Hematopoietic multipotent progenitor cell (in vitro differentiated cells): ENCODE data around the gene FBXO34. TPM values are rescaled to one million over a fixed set of nuclear protein-coding genes. Genes with fewer than 3 reads are reported as not detected.
"Not testable (repeated sequence)": the region's sequence is repeated elsewhere in the genome, so short reads cannot be mapped to it uniquely, and the experiment has no call there.

Experiments
- DNase-seq, 3 donors: peaks; one replicate each; pipeline ENCODE4 v3.0.0-alpha.2; 2011 to 2015; ENCODE audit warnings: low read depth in 2 of 3, low spot score in 2 of 3
- total RNA-seq: library from RNA; depleted of rRNA; stranded (reverse); fragments of >200 nt; gene quantifications from one replicate; pipeline ENCODE4 v1.2.3, GENCODE V29; 2012

The FBXO34 gene
- total RNA-seq, 1 donor, result 19.4 TPM

DNA sequence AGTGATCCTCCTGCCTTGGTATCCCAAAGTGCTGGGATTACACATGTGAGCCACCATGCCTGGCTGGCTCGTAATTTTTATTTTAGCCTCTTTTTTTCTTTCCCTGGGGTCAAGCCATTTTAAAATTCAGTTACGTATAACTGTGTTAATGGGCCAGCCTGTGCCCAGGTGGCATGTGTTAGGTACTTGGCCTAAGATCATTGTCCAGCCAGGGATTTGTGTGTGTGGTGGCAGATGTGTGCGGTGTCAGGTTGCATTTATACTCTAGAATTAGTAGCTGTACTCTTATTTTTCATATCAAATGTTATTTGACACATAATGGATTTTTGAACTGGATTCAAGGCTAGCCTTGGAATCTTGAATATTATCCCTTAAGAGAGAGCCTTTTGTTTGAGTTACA, 69.3 kb downstream of the FBXO34 start:
- no peak for DNase-seq

DNA sequence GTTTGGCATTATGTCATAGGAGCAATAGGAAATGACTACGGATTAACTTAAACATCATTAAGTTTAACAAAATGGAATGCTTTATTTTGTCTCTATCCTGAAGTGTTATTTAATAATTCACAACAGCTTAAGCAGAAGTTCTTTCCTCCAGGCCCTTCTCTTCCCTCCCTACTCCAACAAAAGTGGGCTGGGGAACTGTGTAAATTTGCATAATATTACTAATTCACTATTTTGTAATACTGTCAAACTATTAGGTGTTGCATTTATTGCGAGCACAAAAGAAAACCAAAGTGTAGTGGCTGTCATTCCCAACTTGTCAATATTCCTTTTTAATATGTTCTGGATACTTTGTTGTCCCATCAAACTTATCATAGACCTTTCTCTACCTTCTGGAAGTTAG, 70.6 kb downstream of the FBXO34 start:
- DNase-seq, result no peak

DNA sequence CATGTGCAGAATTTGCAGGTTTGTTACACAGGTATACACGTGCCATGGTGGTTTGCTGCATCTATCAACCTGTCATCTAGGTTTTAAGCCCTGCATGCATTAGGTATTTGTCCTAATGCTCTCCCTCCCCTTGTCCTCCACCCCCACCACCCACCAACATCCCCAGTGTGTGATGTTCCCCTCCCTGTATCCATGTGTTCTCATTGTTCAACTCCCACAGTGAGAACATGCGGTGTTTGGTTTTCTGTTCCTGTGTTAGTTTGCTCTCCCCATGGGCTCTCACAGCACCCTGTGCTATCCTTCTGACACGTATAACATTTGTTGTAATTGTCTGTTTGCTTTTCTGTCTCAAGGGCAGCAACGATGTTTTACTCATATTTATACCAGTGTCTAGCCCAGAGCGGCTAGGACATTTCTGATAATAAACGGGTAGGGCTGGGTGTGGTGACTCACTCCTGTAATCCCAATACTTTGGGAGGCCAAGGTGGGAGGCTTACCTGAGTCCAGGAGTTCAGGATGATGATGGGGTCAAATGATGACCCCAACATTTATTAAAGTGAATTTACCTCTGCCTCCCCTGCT, 73.5 kb downstream of the FBXO34 start:
- DNase-seq, result not testable (repeated sequence)

- DNase-seq, result no peak
Measured at GRCh38 chr14:55347040-55347439, 75.8 kb downstream of the FBXO34 start.

- DNase-seq, result no peak
Measured at GRCh38 chr14:55347748-55348147, 76.5 kb downstream of the FBXO34 start.

DNA sequence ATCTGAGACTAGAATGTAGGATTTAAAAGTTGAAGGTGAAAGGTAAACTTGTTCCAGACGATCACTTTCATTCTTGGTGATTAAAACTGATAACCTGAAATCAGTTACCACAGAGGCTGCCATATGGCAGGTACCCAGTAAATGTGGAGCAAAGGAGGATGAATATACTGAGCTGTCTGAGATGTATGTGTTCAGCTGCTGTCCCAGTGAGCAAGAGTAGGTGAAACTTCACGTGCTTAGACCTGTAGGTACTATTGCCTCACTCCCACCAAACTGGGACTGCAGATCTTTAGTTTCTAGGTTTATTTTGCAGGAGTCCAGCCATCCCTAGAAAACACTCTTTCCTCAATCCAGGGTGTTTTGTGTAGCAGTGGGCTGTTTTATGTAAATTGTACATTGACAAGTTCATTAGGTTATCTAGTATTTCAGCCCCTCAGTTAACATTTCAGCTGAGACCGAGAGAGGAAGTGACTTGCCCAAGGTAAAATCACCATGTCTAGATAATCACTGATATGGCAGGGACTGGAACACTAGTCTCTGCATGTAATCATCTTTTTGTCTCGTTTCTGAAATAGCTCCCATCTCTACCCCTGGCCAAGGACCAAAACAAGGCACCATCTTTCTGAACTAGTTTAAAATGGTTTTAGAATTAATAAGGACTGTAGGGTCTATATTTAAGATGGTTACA, 77.7 kb downstream of the FBXO34 start:
- no peak for DNase-seq

GRCh38 chr14:55349565-55349964, 78.3 kb downstream of the FBXO34 start:
- DNase-seq, result no peak

DNA sequence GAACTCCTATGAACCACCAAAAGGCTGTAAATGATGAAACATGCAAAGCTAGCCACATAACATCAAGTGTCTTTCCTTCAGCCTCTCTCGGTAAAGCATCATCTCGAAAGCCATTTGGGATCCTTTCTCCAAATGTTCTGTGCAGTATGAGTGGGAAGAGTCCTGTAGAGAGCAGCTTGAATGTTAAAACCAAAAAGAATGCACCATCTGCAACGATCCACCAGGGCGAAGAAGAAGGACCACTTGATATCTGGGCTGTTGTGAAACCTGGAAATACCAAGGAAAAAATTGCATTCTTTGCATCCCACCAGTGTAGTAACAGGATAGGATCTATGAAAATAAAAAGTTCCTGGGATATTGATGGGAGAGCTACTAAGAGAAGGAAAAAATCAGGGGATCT, 79.2 kb downstream of the FBXO34 start:
- no peak for DNase-seq

DNA sequence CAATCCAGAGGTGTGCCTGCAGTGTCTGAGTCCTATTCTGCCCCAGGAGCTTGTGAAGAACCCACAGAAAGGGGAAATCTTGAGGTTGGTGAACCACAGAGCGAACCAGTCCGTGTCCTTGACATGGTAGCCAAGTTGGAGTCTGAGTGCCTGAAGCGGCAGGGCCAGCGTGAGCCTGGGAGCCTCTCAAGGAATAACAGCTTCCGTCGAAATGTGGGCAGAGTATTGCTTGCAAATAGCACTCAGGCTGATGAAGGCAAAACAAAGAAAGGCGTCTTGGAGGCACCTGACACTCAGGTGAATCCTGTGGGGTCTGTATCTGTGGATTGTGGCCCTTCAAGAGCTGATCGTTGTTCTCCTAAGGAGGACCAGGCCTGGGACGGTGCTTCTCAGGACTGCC, 79.9 kb downstream of the FBXO34 start:
- no peak for DNase-seq

GRCh38 chr14:55352201-55352600, 81.0 kb downstream of the FBXO34 start:
- no peak for DNase-seq

DNA sequence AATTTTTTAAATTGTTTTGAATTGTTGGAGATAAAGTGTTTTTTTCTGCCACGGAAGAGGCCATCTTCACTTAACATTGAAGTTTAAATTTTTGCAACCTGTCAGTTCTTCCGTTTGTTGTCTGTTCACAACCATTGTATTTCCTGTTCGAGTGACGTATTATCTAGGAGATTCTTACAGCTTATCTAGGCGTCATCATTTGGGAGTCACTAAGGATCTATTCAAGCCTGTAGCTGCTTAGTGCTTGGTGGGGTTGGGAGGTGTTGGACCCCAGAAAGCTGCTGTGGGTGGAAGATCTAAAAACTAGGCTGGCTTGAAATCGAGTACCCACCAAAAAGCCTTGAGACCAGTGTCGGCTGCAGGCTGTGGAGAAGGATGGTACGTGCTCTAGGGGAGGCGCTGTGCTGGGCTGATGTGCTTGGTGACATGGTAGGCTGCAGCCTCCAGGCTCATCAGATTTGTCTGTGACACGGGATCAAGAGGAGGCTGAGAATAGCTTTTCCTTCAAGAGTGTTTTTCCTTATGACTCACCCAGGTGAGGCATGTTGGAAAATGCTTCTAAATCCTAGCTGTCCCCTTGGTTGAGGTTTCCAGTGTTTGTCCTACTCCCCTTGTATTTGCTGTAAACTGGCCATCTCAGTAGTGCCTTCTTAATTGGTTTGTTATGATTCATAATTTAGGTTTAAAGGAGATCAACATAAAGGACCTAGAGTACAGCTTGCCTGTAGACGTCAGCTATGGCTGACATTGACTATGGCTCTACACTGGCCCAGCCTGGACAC, 82.7 kb downstream of the FBXO34 start:
- DNase-seq, result no peak

DNA sequence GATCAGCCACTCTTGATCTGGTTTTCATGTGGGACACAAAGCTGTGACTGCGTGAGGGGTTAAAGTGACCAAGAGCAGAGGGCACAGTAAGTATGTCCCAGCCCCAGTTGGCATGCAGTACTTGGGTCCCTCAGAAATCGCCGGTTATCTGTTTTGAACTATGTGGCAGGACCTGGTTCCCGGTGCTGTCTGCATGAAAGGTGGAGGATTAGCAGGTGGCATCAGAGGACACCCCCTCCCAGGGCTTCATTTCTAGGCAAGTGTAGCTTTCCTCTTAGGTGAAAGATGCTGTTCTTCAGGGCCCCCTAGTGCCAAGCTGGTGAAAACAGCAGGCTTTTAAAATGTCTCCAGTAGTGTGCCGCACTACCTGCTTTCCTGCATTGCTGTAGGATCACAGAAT, 83.3 kb downstream of the FBXO34 start:
- peak in 2 of 3 donors; percentile 61 to 80 for DNase-seq

- DNase-seq, result no peak
Measured at GRCh38 chr14:55355922-55356321, 84.7 kb downstream of the FBXO34 start.

GRCh38 chr14:55356913-55357312, 85.7 kb downstream of the FBXO34 start:
- no peak for DNase-seq

- no peak for DNase-seq
Measured at GRCh38 chr14:55359307-55359706, 88.1 kb downstream of the FBXO34 start.

DNA sequence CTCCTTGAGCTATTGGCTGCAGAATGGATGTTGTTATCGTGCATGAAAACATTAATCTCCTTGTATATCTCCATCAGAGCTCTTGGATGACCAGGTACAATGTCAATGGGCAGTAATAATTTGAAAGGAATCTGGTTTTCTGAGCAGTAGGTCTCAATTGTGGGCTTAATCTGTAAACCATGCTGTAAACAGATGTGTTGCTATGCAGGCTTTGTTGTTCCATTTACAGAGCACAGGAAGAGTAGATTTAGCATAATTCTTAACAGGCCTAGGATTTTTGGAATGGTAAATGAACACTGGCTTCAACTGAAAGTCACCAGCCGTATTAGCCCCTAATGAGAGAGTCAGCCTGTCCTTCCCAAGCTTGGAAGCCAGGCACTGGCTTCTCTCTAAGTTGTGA, 90.0 kb downstream of the FBXO34 start:
- no peak for DNase-seq

DNA sequence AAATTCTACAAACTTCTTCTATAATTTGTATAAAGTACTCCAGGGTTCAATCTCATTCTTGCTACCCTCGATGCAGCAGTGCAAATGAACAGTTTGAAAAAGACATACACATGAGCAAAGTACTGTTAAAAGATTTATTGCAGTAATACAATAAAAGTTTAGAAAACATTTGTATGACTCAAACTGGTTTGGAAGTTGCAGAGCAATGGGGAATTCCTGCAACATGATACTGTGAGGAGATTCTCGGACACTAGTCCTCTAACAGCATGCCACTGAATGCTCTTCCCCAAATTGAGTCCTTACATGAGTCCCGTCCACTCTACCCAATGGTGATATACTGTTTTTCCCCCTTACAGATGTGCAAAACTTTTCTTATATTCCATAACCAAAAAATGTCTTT, 95.0 kb downstream of the FBXO34 start:
- DNase-seq, result no peak

GRCh38 chr14:55370883-55371455, 99.7 kb downstream of the FBXO34 start:
- DNase-seq, result no peak

- DNase-seq, result no peak
Measured at GRCh38 chr14:55372423-55372822, 101.2 kb downstream of the FBXO34 start.

DNA sequence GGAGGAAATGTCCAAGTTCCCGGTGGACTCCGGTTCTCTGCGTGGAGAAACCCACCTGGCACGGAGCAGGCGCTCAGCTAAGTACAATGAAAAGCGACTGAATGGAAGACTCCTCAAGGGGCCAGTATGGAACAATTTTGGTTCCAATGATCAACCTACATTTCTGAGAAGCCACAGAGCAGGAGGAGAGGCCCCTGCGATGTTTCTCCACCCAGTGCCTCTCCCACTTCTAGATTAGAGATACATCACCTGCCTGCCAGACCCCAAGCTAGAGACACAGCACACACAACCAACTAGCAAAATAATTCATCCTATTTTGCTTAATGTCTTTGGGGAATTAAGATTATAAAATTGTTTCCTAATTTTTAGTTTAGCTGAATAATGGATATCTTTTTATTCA, 101.6 kb downstream of the FBXO34 start:
- no peak for DNase-seq
